ENCODE data around the gene TMEM131. TPM values are rescaled to one million over a fixed set of nuclear protein-coding genes. Genes with fewer than 3 reads are reported as not detected.

TMEM131 gene
- total RNA-seq, 1 donor from 2014 or later: 52.9 TPM

GRCh38 chr2:97965116-97965515 is 30.6 kb downstream of the TMEM131 start:
- DNase-seq (ENCODE audit: low spot score in 2 of 2, unreplicated experiment in 2 of 2): no peak
- Mint-ChIP-seq H3K9me3 (no peaks in the 10 kb centered on the region), H3K4me1 (peaks cover 16% of the 10 kb centered on the region), H3K27me3 (ENCODE audit: low read depth) (no peaks in the 10 kb centered on the region), H3K27ac (no peak overlapping the region), H3K4me3 (no peak overlapping the region), H3K36me3 (no peaks in the 10 kb centered on the region)
- TF ChIP-seq CTCF (IDR thresholded peaks at IDR 0.05; ENCODE audit: unreplicated experiment): no peak

GRCh38 chr2:97963880-97964279 is 31.9 kb downstream of the TMEM131 start:
- no peak for TF ChIP-seq CTCF (IDR thresholded peaks at IDR 0.05; ENCODE audit: unreplicated experiment)
- Mint-ChIP-seq H3K4me3 (no peak overlapping the region), H3K4me1 (peaks cover 6% of the 10 kb centered on the region), H3K9me3 (no peaks in the 10 kb centered on the region), H3K27me3 (ENCODE audit: low read depth) (no peaks in the 10 kb centered on the region), H3K36me3 (no peaks in the 10 kb centered on the region), H3K27ac (no peak overlapping the region)
- no peak for DNase-seq (ENCODE audit: low spot score in 2 of 2, unreplicated experiment in 2 of 2)

- H3K4me3 Mint-ChIP-seq: no peak overlapping the region
- DNase-seq (ENCODE audit: low spot score in 2 of 2, unreplicated experiment in 2 of 2): no peak
- H3K27ac Mint-ChIP-seq: no peak overlapping the region
- no peaks in the 10 kb centered on the region for H3K36me3 Mint-ChIP-seq
- no peaks in the 10 kb centered on the region for H3K9me3 Mint-ChIP-seq
- no peak for TF ChIP-seq CTCF (IDR thresholded peaks at IDR 0.05; ENCODE audit: unreplicated experiment)
- H3K27me3 Mint-ChIP-seq (ENCODE audit: low read depth): no peaks in the 10 kb centered on the region
- H3K4me1 Mint-ChIP-seq: peaks cover 6% of the 10 kb centered on the region
Measured at GRCh38 chr2:97963079-97963406, 32.7 kb downstream of the TMEM131 start.

GRCh38 chr2:97961534-97961933 is 34.2 kb downstream of the TMEM131 start:
- H3K27me3 Mint-ChIP-seq (ENCODE audit: low read depth): no peaks in the 10 kb centered on the region
- no peaks in the 10 kb centered on the region for H3K9me3 Mint-ChIP-seq
- no peak overlapping the region for H3K4me3 Mint-ChIP-seq
- no peak for DNase-seq (ENCODE audit: low spot score in 2 of 2, unreplicated experiment in 2 of 2)
- TF ChIP-seq CTCF (IDR thresholded peaks at IDR 0.05; ENCODE audit: unreplicated experiment): no peak
- H3K36me3 Mint-ChIP-seq: no peaks in the 10 kb centered on the region
- no peak overlapping the region for H3K27ac Mint-ChIP-seq
- H3K4me1 Mint-ChIP-seq: peaks cover 7% of the 10 kb centered on the region

GRCh38 chr2:97958184-97958583 is 37.6 kb downstream of the TMEM131 start:
- TF ChIP-seq CTCF (IDR thresholded peaks at IDR 0.05; ENCODE audit: unreplicated experiment): no peak
- peaks cover 5% of the 10 kb centered on the region for H3K4me1 Mint-ChIP-seq
- no peaks in the 10 kb centered on the region for H3K36me3 Mint-ChIP-seq
- H3K27ac Mint-ChIP-seq: no peak overlapping the region
- no peaks in the 10 kb centered on the region for H3K9me3 Mint-ChIP-seq
- H3K27me3 Mint-ChIP-seq (ENCODE audit: low read depth): no peaks in the 10 kb centered on the region
- no peak for DNase-seq (ENCODE audit: low spot score in 2 of 2, unreplicated experiment in 2 of 2)
- H3K4me3 Mint-ChIP-seq: no peak overlapping the region

Measured in mesothelial cell of epicardium (in vitro differentiated cells).